Activated gamma-delta T cell treated with Interleukin-2 at 50 U/mL for 16 hours (primary cell): Measurements from ENCODE around the gene SHFL.

Source experiments
- DNase-seq: peaks from one replicate; pipeline ENCODE4 v3.0.0-alpha.2; 2020

The SHFL gene

GRCh38 chr19:10088949-10089554, 2.9 kb downstream of the SHFL start:
- no peak for DNase-seq

GRCh38 chr19:10089801-10090375, 3.8 kb downstream of the SHFL start:
- no peak for DNase-seq

GRCh38 chr19:10091370-10091687, 5.2 kb downstream of the SHFL start:
- no peak for DNase-seq

GRCh38 chr19:10091895-10092641, 6.0 kb downstream of the SHFL start:
- DNase-seq: no peak

- DNase-seq: no peak
Measured at GRCh38 chr19:10092648-10093294, 6.7 kb downstream of the SHFL start.

GRCh38 chr19:10093295-10094186, 7.4 kb downstream of the SHFL start:
- DNase-seq: no peak

- no peak for DNase-seq
Measured at GRCh38 chr19:10095622-10095947, 9.5 kb downstream of the SHFL start.

- DNase-seq: peak; percentile 86
Measured at GRCh38 chr19:10095948-10096614, 10.0 kb downstream of the SHFL start.

GRCh38 chr19:10096615-10096963, 10.5 kb downstream of the SHFL start:
- DNase-seq: no peak

GRCh38 chr19:10100163-10100785, 14.2 kb downstream of the SHFL start:
- DNase-seq: no peak

- DNase-seq: no peak
Measured at GRCh38 chr19:10102787-10103236, 16.7 kb downstream of the SHFL start.

- no peak for DNase-seq
Measured at GRCh38 chr19:10104130-10104513, 18.0 kb downstream of the SHFL start.

- peak; percentile 82 for DNase-seq
Measured at GRCh38 chr19:10104665-10105508, 18.8 kb downstream of the SHFL start.

- peak; percentile 47 for DNase-seq
Measured at GRCh38 chr19:10105509-10106099, 19.5 kb downstream of the SHFL start.

GRCh38 chr19:10106100-10106936, 20.2 kb downstream of the SHFL start, which contains the start of gene PPAN:
TSS of gene PPAN (plus strand) at chr19:10106362. CDS start at chr19:10106395, 33 bp downstream.
- DNase-seq: peak; percentile 97

- no peak for DNase-seq
Measured at GRCh38 chr19:10107254-10107653, 21.1 kb downstream of the SHFL start.

GRCh38 chr19:10107817-10108367, 21.8 kb downstream of the SHFL start:
- no peak for DNase-seq

- DNase-seq: no peak
Measured at GRCh38 chr19:10109528-10109927, 23.4 kb downstream of the SHFL start.
